GM21367 (cell line): Measurements from ENCODE around the gene SMIM9.
A peak's percentile ranks its signal among the peaks of the same experiment; 100 is the strongest.
"Not testable (repeated sequence)": the region's sequence is repeated elsewhere in the genome, so short reads cannot be mapped to it uniquely, and the experiment has no call there.

Experiments used
- ATAC-seq: cut with Tn5 transposase; IDR thresholded peaks from one replicate; pipeline ENCODE4 v1.9.1; 2021; ENCODE audit not compliant: unreplicated experiment

SMIM9 gene

GRCh38 chrX:154816326-154816898 lies 18.1 kb downstream of the SMIM9 start:
- not testable (repeated sequence) for ATAC-seq

- no peak for ATAC-seq
Measured at GRCh38 chrX:154815274-154815818, 19.1 kb downstream of the SMIM9 start.

DNA sequence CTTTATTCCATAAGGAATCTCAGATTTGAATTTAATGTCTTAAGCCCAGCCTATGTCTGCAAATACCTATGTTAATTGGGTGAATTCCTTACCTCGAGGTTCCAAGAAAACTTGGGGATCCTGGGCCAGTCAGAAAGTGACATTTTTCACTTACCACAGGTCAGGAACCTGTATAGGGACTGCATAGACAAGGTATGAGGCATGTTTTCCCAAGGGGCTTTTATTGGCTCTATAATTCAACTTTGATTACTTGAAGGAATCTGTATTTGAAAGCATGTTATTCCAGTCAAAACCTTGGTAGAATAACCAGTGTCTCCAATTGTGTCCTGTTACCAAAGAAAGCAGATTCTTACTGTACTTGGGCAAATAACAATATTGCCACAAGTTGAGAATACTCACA lies 20.7 kb downstream of the SMIM9 start:
- ATAC-seq: no peak

- no peak for ATAC-seq
Measured at GRCh38 chrX:154812341-154813101, 21.9 kb downstream of the SMIM9 start.

DNA sequence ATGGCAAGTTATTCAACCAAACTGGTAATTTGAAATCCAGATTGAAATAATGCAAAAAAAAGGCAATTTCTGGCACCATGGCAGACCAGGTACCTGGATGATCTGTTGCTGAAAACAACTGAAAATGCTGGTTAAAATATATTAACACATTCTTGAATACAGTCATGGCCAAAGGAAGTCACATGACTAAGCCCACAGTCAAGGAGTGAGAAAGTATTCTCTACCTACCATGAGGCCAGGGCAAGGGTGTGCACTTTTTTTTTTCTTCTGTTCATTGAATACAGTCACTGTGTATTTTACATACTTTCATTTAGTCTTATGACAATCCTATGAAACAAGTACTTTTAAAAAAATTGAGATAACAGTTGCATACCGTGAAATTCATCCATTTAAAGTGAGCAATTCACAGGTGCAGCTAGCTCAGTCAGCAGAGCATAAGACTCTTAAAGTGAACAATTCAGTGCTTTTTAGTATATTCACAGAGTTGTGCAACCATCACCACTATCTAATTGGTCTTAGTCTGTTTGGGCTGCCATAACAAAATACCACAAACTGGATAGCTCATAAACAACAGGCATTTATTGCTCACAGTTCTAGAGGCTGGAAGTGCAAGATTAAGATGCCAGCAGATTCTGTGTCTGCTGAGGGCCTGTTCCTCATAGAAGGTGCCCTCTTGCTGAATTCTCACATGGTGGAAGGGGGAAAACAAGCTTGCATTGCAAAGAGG lies 24.4 kb downstream of the SMIM9 start:
- no peak for ATAC-seq

DNA sequence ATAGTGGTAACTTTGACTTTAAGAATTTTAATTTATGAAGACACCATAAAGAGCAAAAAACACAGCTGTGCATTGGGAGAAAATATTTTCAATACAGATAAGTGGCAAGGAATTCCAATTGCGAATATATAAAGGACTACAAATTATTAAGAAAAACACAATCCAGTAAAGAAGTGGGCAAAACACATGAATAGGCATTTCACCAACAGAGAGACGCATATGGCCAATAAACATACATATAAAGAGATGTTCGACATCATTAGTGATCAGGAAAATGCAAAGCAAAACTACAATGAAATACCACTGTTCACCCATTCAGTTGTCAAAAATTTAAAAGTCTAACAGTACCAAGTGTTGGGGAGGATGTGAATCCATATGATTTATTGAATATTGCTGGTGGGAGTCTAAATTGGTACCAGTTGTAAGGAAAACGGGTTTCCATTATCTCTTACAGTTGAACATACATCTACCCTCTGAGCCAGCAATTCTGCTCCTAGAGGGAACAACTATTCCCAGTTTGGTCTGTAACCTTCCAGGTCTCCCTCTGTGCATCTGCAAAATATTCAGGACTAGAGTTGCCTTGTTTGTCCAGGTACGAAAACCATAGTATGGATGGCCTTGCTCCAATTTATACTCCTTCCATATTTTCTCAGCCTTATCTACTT lies 27.5 kb downstream of the SMIM9 start:
- no peak for ATAC-seq

DNA sequence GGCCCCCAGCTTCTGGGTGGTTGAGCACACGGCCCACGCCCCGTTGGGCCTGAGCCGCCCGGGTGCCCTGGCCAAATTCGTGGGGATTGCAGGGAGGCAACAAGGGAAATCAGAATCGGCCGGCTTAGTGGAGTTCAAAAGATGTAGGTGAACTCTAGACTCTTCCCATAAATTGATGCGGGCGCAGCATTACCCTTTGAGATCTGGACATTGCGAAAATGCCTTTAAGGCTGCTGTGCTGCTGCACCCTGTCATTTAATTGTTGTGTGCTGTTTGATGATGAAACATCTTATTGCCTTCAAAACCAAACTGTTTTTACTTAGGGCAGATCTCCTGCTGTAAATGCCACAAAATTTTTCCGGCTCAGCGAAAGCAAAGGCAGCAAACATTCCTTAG lies 28.8 kb downstream of the SMIM9 start:
- ATAC-seq: no peak

GRCh38 chrX:154804957-154805695 lies 29.3 kb downstream of the SMIM9 start, which contains the start of gene MPP1:
Gene MPP1 (minus strand): TSS chrX:154805485. CDS start chrX:154805373, 112 bp downstream.
- ATAC-seq: peak; percentile 83

GRCh38 chrX:154804261-154804956 lies 30.1 kb downstream of the SMIM9 start:
- peak; percentile 11 for ATAC-seq

DNA sequence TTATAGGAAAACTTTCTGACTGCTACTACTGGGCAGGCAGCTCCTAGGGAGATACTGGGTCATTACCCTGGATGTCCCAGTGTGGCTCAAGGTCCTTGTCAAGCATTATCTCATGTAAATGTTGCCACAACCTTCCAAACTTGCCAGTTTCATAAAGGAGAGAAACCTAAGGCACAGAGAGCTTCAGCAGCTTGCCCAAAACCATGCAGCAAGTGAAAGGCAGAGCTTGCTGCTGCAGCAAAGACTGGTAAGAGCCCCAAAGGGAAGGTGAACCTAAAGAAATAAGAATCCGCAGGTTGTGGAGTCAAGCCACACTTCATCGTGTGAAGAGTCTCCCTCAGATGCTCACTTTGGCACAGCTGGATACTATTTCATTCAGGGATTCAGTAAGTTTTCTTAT lies 31.5 kb downstream of the SMIM9 start:
- ATAC-seq: no peak

- no peak for ATAC-seq
Measured at GRCh38 chrX:154800478-154801210, 33.8 kb downstream of the SMIM9 start.

GRCh38 chrX:154799556-154800348 lies 34.7 kb downstream of the SMIM9 start:
- no peak for ATAC-seq

GRCh38 chrX:154797006-154797405 lies 37.5 kb downstream of the SMIM9 start:
- no peak for ATAC-seq

DNA sequence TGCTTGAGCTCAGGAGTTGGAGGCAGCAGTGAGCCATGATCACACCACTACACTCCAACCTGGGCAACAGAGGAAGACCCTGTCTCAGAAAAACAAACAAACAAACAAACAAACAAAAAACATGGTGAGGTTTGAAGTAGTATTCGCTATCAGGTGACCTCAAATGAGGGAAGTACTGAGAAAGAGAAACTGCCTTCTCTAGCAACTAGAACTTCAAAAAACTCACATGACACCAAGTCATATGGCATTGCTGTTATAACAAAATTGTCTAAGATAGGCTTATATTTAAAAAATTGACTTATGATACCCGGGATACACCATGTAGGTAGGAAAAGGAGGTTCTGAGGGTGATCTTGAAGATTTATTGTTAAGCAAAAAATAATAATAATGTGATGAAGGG lies 39.4 kb downstream of the SMIM9 start:
- no peak for ATAC-seq

- ATAC-seq: no peak
Measured at GRCh38 chrX:154793084-154793795, 41.2 kb downstream of the SMIM9 start.

GRCh38 chrX:154791939-154792338 lies 42.5 kb downstream of the SMIM9 start:
- no peak for ATAC-seq

DNA sequence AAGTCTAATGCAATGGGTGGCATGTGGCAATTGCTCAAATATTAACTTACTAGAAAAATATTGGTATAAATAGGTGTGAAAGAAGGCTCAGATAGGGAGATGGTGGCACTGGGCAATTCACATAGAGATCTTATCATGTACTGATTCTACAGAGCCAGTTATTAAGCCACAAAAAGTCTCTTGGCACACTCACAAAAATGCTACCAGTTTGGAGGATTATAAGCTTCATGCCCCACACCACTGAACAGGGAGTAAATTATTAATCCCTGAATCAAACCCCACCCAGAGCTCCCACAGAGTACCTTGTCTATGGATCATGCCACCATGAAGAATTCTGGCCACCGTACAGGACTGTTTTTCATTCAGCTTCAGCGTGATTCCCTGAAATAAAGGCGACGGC lies 43.0 kb downstream of the SMIM9 start:
- ATAC-seq: no peak

DNA sequence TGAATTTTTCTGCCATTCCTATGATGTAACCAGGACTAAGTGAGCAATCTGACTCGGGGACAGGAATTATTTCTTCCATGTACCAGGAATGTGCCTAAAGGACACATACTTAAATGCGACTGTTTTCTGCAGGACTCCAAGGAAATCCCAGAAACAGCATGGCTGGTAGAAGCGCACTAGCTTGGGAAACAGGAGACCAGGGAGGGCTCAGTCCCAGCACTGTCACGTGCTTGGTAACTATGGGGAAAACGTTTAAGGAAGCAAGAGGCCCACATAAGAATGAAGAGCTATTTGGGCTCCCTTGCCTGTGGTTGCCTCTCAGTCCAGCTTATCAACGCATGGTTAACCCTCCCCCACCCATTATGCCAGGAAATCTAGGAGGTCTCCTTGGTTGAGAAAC lies 48.7 kb downstream of the SMIM9 start:
- no peak for ATAC-seq
